ENCODE measurements around the gene EVI5L.
"Not testable (repeated sequence)": the region's sequence is repeated elsewhere in the genome, so short reads cannot be mapped to it uniquely, and the experiment has no call there.

The EVI5L gene

GRCh38 chr19:7847664-7848063, 17.6 kb downstream of the EVI5L start:
- DNase-seq = no peak

DNA sequence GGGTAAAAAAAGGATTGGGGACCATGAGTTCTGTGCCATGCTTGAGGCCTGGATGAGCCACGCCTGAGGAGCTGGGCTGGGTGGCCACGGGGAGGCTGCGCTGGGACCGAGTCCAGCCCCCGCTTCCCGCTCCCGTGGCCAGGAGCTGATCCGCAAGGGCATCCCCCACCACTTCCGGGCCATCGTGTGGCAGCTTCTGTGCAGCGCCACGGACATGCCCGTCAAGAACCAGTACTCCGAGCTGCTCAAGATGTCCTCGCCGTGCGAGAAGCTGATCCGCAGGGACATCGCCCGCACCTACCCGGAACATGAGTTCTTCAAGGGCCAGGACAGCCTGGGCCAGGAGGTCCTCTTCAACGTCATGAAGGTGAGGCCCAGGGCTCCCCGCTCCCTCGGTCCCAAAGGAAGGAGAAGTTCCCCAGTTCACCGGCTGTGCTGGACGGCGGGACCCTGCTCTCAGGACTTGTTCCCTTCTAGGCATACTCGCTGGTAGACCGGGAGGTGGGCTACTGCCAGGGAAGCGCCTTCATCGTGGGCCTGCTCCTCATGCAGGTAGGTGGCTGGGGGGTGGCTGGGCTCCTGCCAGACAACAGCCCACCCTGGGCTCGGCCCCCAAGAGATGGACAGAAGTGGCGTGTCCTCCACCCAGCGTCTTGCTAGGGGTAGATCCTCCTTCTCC, 18.9 kb downstream of the EVI5L start:
- no peak for DNase-seq

- DNase-seq = no peak
Observed at GRCh38 chr19:7849631-7849999, 19.6 kb downstream of the EVI5L start.

DNA sequence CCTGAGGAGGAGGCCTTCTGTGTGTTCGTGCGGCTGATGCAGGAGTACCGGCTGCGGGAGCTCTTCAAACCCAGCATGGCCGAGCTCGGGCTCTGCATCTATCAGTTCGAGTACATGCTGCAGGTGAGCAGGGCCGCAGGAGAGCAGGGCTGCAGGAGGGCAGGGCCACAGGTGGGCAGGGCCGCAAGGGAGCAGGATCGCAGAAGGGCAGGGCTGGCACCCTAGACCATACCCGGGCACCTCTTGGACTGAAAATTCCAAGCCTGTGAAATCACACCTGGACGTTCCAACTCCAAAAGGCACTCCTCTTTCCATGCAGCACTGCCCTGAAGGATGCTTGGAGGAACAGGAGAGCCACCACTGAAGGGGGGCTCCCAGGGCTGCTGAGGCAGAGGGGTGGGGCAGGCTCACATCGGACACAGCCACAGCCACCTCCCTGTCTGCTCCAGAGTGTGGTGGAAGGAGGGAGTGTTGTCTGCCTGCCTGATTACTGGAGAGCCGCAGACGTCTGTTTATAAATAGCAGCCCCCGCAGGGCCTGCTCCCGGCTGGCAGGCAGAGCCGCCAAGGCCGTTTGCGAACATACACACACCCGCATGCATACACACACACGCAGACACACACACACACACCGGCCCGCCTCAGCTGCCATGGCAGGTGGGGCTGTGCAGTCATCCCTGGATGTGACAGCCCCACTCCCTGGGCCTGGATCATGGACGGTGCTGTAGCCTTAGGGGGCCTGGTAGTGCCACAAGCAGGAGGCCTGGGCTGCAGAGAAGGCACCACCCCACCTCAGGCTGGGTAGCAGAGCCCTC, 20.2 kb downstream of the EVI5L start:
- no peak for DNase-seq

DNA sequence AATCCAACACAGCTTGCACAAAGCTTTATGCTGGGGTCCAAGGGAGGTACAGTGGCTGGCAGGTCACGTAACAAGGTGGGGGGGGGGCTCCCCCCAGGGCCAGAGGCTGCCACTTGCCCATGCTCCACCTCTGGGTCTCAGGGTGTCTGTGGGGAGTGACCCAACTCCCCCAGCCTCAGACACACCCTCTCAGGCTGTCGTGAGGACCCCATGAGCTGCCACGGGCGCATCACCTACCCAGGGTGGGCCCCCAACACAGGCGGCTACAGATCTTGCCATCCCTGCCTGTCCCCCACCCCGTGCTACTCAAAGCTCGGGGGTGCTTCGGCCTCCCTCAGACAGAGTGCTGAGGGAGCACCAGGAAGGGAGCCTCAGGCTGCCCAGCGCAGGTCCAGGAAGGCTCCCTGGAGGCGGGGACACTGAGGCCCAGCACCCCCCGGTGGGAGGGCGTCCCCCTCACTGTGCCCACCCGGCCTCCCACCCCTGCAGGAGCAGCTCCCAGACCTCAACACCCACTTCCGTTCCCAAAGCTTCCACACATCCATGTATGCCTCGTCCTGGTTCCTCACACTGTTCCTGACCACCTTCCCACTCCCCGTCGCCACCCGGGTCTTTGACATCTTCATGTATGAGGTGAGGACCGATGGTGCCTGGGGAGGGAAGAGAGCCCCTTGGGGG, 21.1 kb downstream of the EVI5L start:
- DNase-seq = no peak

DNA sequence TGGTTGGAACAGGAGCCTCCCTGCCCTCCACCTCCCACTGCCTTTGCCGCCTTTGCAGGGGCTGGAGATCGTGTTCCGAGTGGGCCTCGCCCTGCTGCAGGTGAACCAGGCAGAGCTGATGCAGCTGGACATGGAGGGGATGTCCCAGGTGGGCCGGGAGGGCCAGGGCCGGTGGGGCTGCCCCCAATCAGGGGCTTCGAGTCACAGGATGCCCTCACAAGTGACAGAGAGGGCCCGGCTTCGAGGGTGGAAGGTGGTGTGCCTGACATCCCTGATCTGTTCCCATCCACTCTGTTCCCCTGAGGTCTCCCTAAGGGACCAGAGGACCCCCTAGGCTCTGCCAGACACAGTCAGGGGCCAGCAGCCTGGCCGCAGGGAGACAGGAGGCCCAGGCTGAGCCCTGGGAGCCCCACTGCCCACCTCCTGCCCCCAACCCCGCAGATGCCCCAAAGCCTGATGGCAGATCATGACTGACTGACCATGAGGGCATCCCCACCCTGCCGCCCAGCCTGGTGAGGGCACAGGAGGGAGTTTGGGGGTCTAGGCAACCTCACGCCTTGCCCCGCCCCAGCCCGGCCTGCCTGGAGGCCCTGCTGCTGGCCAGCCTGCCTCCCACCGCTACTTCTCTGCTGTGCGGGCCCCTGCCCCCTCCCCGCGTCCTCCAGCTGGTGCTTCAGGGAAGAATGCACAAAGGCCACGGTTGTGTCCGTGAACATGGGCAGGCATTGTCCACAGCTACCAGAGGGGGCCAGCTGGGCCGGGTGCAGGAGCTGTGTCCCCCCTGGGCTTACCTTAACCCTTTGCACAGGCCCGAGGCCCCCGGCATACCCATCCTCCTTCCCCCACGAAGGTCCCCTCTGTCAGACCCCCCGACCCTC, 21.8 kb downstream of the EVI5L start:
- no peak for DNase-seq

- DNase-seq = peak; percentile 67
Observed at GRCh38 chr19:7852851-7853769, 23.1 kb downstream of the EVI5L start.

- no peak for DNase-seq
Observed at GRCh38 chr19:7853770-7854128, 23.7 kb downstream of the EVI5L start.

GRCh38 chr19:7855426-7856108, 25.5 kb downstream of the EVI5L start:
- no peak for DNase-seq

GRCh38 chr19:7856109-7856591, 26.1 kb downstream of the EVI5L start:
- DNase-seq = no peak

GRCh38 chr19:7856679-7857663, 27.0 kb downstream of the EVI5L start:
- DNase-seq = no peak

GRCh38 chr19:7857727-7858108, 27.7 kb downstream of the EVI5L start:
- DNase-seq = no peak

- DNase-seq = no peak
Observed at GRCh38 chr19:7858109-7858770, 28.2 kb downstream of the EVI5L start.

- not testable (repeated sequence) for DNase-seq
Observed at GRCh38 chr19:7859087-7859486, 29.1 kb downstream of the EVI5L start.

- DNase-seq = no peak
Observed at GRCh38 chr19:7859831-7860713, 30.1 kb downstream of the EVI5L start.

- no peak for DNase-seq
Observed at GRCh38 chr19:7860714-7861618, 30.9 kb downstream of the EVI5L start.

All from suppressor macrophage treated with lipopolysaccharide for 4 hours (primary cell).